Measurements from ENCODE around the gene CD59.

The CD59 gene

GRCh38 chr11:33719587-33719986, 16.6 kb downstream of the CD59 start:
- Histone ChIP-seq H3K4me1 (ENCODE audit: control extremely low read depth in 1 of 4, control insufficient read depth in 4 of 4, insufficient read depth in 4 of 4, low read length in 3 of 4) (peaks cover 0 to 36% (median 26%) of the 10 kb centered on the region in 4 experiments), H3K9me3 (ENCODE audit: control extremely low read depth in 1 of 5, control insufficient read depth in 4 of 5, insufficient read depth in 2 of 5, low read depth in 1 of 5, low read length in 4 of 5) (no peaks in the 10 kb centered on the region), H3K36me3 (ENCODE audit: control insufficient read depth in 4 of 4, insufficient read depth in 4 of 4, low read length in 3 of 4) (peaks cover 5 to 46% (median 37%) of the 10 kb centered on the region in 4 experiments), H3K27ac (ENCODE audit: insufficient read depth in 1 of 2, low read depth in 1 of 2, low read length in 2 of 2, poor library complexity in 1 of 2, severe bottlenecking in 2 of 2) (no peak overlapping the region), H3K4me3 (ENCODE audit: control insufficient read depth in 1 of 7, extremely low read depth in 1 of 7, insufficient read depth in 4 of 7, low read depth in 2 of 7, low read length in 6 of 7) (no peak overlapping the region), H3K27me3 (replicated peaks in 2 of 5; ENCODE audit: control insufficient read depth in 4 of 5, insufficient read depth in 5 of 5, low read length in 4 of 5) (no peaks in the 10 kb centered on the region)
- WGBS (ENCODE audit: insufficient coverage), result 79% methylated on average over 4 of the region's 5 CpGs
- ChIA-PET CTCF (interaction anchor here (8.5 to 12.6 kb wide), 3 partner anchors 13 to 24 kb away, joined by 105 to 151 read pairs (median 142); partner anchors contain the start of gene CD59), POLR2A (no interaction called here)
- DNase-seq, result no peak

GRCh38 chr11:33718440-33718839, 17.8 kb downstream of the CD59 start:
- DNase-seq, result no peak
- H3K27me3 ChIP-seq (replicated peaks in 2 of 5; ENCODE audit: control insufficient read depth in 4 of 5, insufficient read depth in 5 of 5, low read length in 4 of 5), result no peaks in the 10 kb centered on the region
- H3K9me3 ChIP-seq (ENCODE audit: control extremely low read depth in 1 of 5, control insufficient read depth in 4 of 5, insufficient read depth in 2 of 5, low read depth in 1 of 5, low read length in 4 of 5), result no peaks in the 10 kb centered on the region
- CTCF ChIA-PET, result interaction anchor here (0.6 to 12.6 kb wide), 4 partner anchors 12 to 355 kb away, joined by 3 to 151 read pairs (median 124); partner anchors contain the start of gene CD59
- 94% methylated on average over 2 of the region's 2 CpGs for WGBS (ENCODE audit: insufficient coverage)
- peaks cover 5 to 53% (median 39%) of the 10 kb centered on the region in 4 experiments for H3K36me3 ChIP-seq (ENCODE audit: control insufficient read depth in 4 of 4, insufficient read depth in 4 of 4, low read length in 3 of 4)
- H3K4me3 ChIP-seq (ENCODE audit: control insufficient read depth in 1 of 7, extremely low read depth in 1 of 7, insufficient read depth in 4 of 7, low read depth in 2 of 7, low read length in 6 of 7), result no peak overlapping the region
- H3K4me1 ChIP-seq (ENCODE audit: control extremely low read depth in 1 of 4, control insufficient read depth in 4 of 4, insufficient read depth in 4 of 4, low read length in 3 of 4), result peaks cover under 1 to 24% (median 15%) of the 10 kb centered on the region in 4 experiments
- POLR2A ChIA-PET, result no interaction called here
- no peak overlapping the region for H3K27ac ChIP-seq (ENCODE audit: insufficient read depth in 1 of 2, low read depth in 1 of 2, low read length in 2 of 2, poor library complexity in 1 of 2, severe bottlenecking in 2 of 2)

GRCh38 chr11:33716243-33716642, 20.0 kb downstream of the CD59 start:
- Histone ChIP-seq H3K4me3 (ENCODE audit: control insufficient read depth in 1 of 7, extremely low read depth in 1 of 7, insufficient read depth in 4 of 7, low read depth in 2 of 7, low read length in 6 of 7) (no peak overlapping the region), H3K27ac (ENCODE audit: insufficient read depth in 1 of 2, low read depth in 1 of 2, low read length in 2 of 2, poor library complexity in 1 of 2, severe bottlenecking in 2 of 2) (no peak overlapping the region), H3K27me3 (replicated peaks in 2 of 5; ENCODE audit: control insufficient read depth in 4 of 5, insufficient read depth in 5 of 5, low read length in 4 of 5) (no peaks in the 10 kb centered on the region), H3K9me3 (ENCODE audit: control extremely low read depth in 1 of 5, control insufficient read depth in 4 of 5, insufficient read depth in 2 of 5, low read depth in 1 of 5, low read length in 4 of 5) (no peaks in the 10 kb centered on the region), H3K36me3 (ENCODE audit: control insufficient read depth in 4 of 4, insufficient read depth in 4 of 4, low read length in 3 of 4) (peaks cover 8 to 51% (median 35%) of the 10 kb centered on the region in 4 experiments), H3K4me1 (ENCODE audit: control extremely low read depth in 1 of 4, control insufficient read depth in 4 of 4, insufficient read depth in 4 of 4, low read length in 3 of 4) (peaks cover 5 to 12% (median 8%) of the 10 kb centered on the region in 4 experiments)
- ChIA-PET CTCF (interaction anchor here (0.8 to 12.6 kb wide), 10 partner anchors 8 to 350 kb away, joined by 3 to 151 read pairs (median 5); partner anchors contain the start of gene CD59), POLR2A (interaction anchor here (0.6 to 1.6 kb wide), 5 partner anchors 14 to 114 kb away, joined by 3 to 14 read pairs (median 5); partner anchors contain the start of gene CD59)
- DNase-seq, result peak; percentile 44 to 68 (median 67)
- WGBS (ENCODE audit: insufficient coverage), result 100% methylated on average over 2 of the region's 2 CpGs

- CTCF ChIA-PET, result interaction anchor here (0.8 to 12.6 kb wide), 5 partner anchors 8 to 356 kb away, joined by 3 to 151 read pairs (median 105); partner anchors contain the start of gene CD59
- H3K36me3 ChIP-seq (ENCODE audit: control insufficient read depth in 4 of 4, insufficient read depth in 4 of 4, low read length in 3 of 4), result peaks cover 20 to 55% (median 35%) of the 10 kb centered on the region in 4 experiments
- H3K27me3 ChIP-seq (replicated peaks in 2 of 5; ENCODE audit: control insufficient read depth in 4 of 5, insufficient read depth in 5 of 5, low read length in 4 of 5), result no peaks in the 10 kb centered on the region
- H3K4me3 ChIP-seq (ENCODE audit: control insufficient read depth in 1 of 7, extremely low read depth in 1 of 7, insufficient read depth in 4 of 7, low read depth in 2 of 7, low read length in 6 of 7), result no peak overlapping the region
- POLR2A ChIA-PET, result no interaction called here
- no peaks in the 10 kb centered on the region for H3K9me3 ChIP-seq (ENCODE audit: control extremely low read depth in 1 of 5, control insufficient read depth in 4 of 5, insufficient read depth in 2 of 5, low read depth in 1 of 5, low read length in 4 of 5)
- 94% methylated on average over 2 of the region's 4 CpGs for WGBS (ENCODE audit: insufficient coverage)
- no peak for DNase-seq
- H3K27ac ChIP-seq (ENCODE audit: insufficient read depth in 1 of 2, low read depth in 1 of 2, low read length in 2 of 2, poor library complexity in 1 of 2, severe bottlenecking in 2 of 2), result no peak overlapping the region
- peaks cover 3 to 10% (median 6%) of the 10 kb centered on the region in 4 experiments for H3K4me1 ChIP-seq (ENCODE audit: control extremely low read depth in 1 of 4, control insufficient read depth in 4 of 4, insufficient read depth in 4 of 4, low read length in 3 of 4)
These were observed 22.3 kb downstream of the CD59 start for GRCh38 chr11:33713856-33714398.

- H3K27ac ChIP-seq (ENCODE audit: insufficient read depth in 1 of 2, low read depth in 1 of 2, low read length in 2 of 2, poor library complexity in 1 of 2, severe bottlenecking in 2 of 2), result no peak overlapping the region
- no peaks in the 10 kb centered on the region for H3K9me3 ChIP-seq (ENCODE audit: control extremely low read depth in 1 of 5, control insufficient read depth in 4 of 5, insufficient read depth in 2 of 5, low read depth in 1 of 5, low read length in 4 of 5)
- peaks cover 3 to 10% (median 6%) of the 10 kb centered on the region in 4 experiments for H3K4me1 ChIP-seq (ENCODE audit: control extremely low read depth in 1 of 4, control insufficient read depth in 4 of 4, insufficient read depth in 4 of 4, low read length in 3 of 4)
- CTCF ChIA-PET, result interaction anchor here (0.8 to 12.6 kb wide), 4 partner anchors 9 to 355 kb away, joined by 3 to 151 read pairs (median 74); partner anchors contain the start of gene CD59
- peak in 2 of 3 donors; percentile 52 to 63 for DNase-seq
- H3K4me3 ChIP-seq (ENCODE audit: control insufficient read depth in 1 of 7, extremely low read depth in 1 of 7, insufficient read depth in 4 of 7, low read depth in 2 of 7, low read length in 6 of 7), result no peak overlapping the region
- peaks cover 20 to 57% (median 38%) of the 10 kb centered on the region in 4 experiments for H3K36me3 ChIP-seq (ENCODE audit: control insufficient read depth in 4 of 4, insufficient read depth in 4 of 4, low read length in 3 of 4)
- WGBS (ENCODE audit: insufficient coverage), result 90% methylated on average over 4 of the region's 5 CpGs
- POLR2A ChIA-PET, result interaction anchor here (0.7 kb wide), 1 partner anchor 10 kb away, joined by 3 read pairs; no protein-coding TSS in a partner anchor
- H3K27me3 ChIP-seq (replicated peaks in 2 of 5; ENCODE audit: control insufficient read depth in 4 of 5, insufficient read depth in 5 of 5, low read length in 4 of 5), result no peaks in the 10 kb centered on the region
These were observed 22.9 kb downstream of the CD59 start for GRCh38 chr11:33713151-33713855.

GRCh38 chr11:33712436-33712835, 23.8 kb downstream of the CD59 start:
- no peaks in the 10 kb centered on the region for H3K9me3 ChIP-seq (ENCODE audit: control extremely low read depth in 1 of 5, control insufficient read depth in 4 of 5, insufficient read depth in 2 of 5, low read depth in 1 of 5, low read length in 4 of 5)
- 92% methylated on average over 1 of the region's 3 CpGs for WGBS (ENCODE audit: insufficient coverage)
- no peaks in the 10 kb centered on the region for H3K27me3 ChIP-seq (replicated peaks in 2 of 5; ENCODE audit: control insufficient read depth in 4 of 5, insufficient read depth in 5 of 5, low read length in 4 of 5)
- no peak overlapping the region for H3K27ac ChIP-seq (ENCODE audit: insufficient read depth in 1 of 2, low read depth in 1 of 2, low read length in 2 of 2, poor library complexity in 1 of 2, severe bottlenecking in 2 of 2)
- no peak for DNase-seq
- ChIA-PET CTCF (no interaction called here), POLR2A (no interaction called here)
- H3K4me3 ChIP-seq (ENCODE audit: control insufficient read depth in 1 of 7, extremely low read depth in 1 of 7, insufficient read depth in 4 of 7, low read depth in 2 of 7, low read length in 6 of 7), result no peak overlapping the region
- peaks cover 3 to 10% (median 6%) of the 10 kb centered on the region in 4 experiments for H3K4me1 ChIP-seq (ENCODE audit: control extremely low read depth in 1 of 4, control insufficient read depth in 4 of 4, insufficient read depth in 4 of 4, low read length in 3 of 4)
- H3K36me3 ChIP-seq (ENCODE audit: control insufficient read depth in 4 of 4, insufficient read depth in 4 of 4, low read length in 3 of 4), result peaks cover 20 to 60% (median 42%) of the 10 kb centered on the region in 4 experiments
